Hepatocyte (in vitro differentiated cells): Measurements from ENCODE around the gene MYBPC3. TPM values are rescaled to one million over a fixed set of nuclear protein-coding genes. Genes with fewer than 3 reads are reported as not detected.

ENCODE experiments used
- DNase-seq: peaks from one replicate; pipeline ENCODE4 v3.0.0-alpha.2; 2016; ENCODE audit warnings: low spot score
- H2AFZ ChIP-seq: fragments of 200-600 bp; sonication (generic); 2 replicates; pipeline ENCODE4 v1.6.0; 2016; ENCODE audit warnings: antibody characterized with exemption, mild to moderate bottlenecking
- H3K27ac ChIP-seq: fragments of 200-600 bp; sonication (generic); 2 replicates; pipeline ENCODE4 v1.5.1; 2016; ENCODE audit warnings: mild to moderate bottlenecking
- H3K27me3 ChIP-seq: fragments of 200-600 bp; sonication (generic); 2 replicates; pipeline ENCODE4 v1.6.1; 2016
- H3K36me3 ChIP-seq: fragments of 200-600 bp; sonication (generic); replicated peaks from 2 replicates; pipeline ENCODE4 v1.5.1; 2016; ENCODE audit warnings: low read depth; ENCODE audit not compliant: insufficient read depth
- H3K4me1 ChIP-seq: fragments of 200-600 bp; sonication (generic); 2 replicates; pipeline ENCODE4 v1.5.1; 2016; ENCODE audit warnings: mild to moderate bottlenecking, moderate library complexity; ENCODE audit not compliant: insufficient read depth
- H3K4me2 ChIP-seq: fragments of 200-600 bp; sonication (generic); 2 replicates; pipeline ENCODE4 v1.6.0; 2016
- H3K4me3 ChIP-seq: fragments of 200-600 bp; sonication (generic); 2 replicates; pipeline ENCODE4 v1.5.1; 2016; ENCODE audit warnings: mild to moderate bottlenecking
- H3K79me2 ChIP-seq: fragments of 200-600 bp; sonication (generic); 2 replicates; pipeline ENCODE4 v1.6.0; 2017; ENCODE audit warnings: mild to moderate bottlenecking
- H3K9me2 ChIP-seq: fragments of 200-600 bp; sonication (generic); replicated peaks from 2 replicates; pipeline ENCODE4 v1.6.0; 2017; ENCODE audit warnings: mild to moderate bottlenecking; ENCODE audit not compliant: insufficient read depth
- H3K9me3 ChIP-seq: fragments of 200-600 bp; sonication (generic); 2 replicates; pipeline ENCODE4 v1.5.1; 2016; ENCODE audit warnings: low read depth, mild to moderate bottlenecking
- H4K20me1 ChIP-seq: fragments of 200-600 bp; sonication (generic); 2 replicates; pipeline ENCODE4 v1.6.0; 2016; ENCODE audit warnings: mild to moderate bottlenecking; ENCODE audit not compliant: insufficient read depth, poor library complexity, severe bottlenecking
- CTCF ChIP-seq: fragments of 200-600 bp; sonication (generic); IDR thresholded peaks from 2 replicates; pipeline ENCODE4 v1.5.1; 2016; ENCODE audit warnings: antibody characterized with exemption, mild to moderate bottlenecking; ENCODE audit not compliant: poor library complexity
- EZH2 ChIP-seq: fragments of 200-600 bp; sonication (generic); IDR thresholded peaks from 2 replicates; pipeline ENCODE4 v1.6.1; 2016; ENCODE audit warnings: antibody characterized with exemption, mild to moderate bottlenecking, borderline replicate concordance
- EZH2phosphoT487 ChIP-seq: fragments of 200-600 bp; sonication (generic); IDR thresholded peaks from one replicate; pipeline ENCODE4 v1.6.1; 2018; ENCODE audit warnings: antibody characterized with exemption, mild to moderate bottlenecking, low read depth, moderate library complexity; ENCODE audit not compliant: unreplicated experiment, severe bottlenecking
- WGBS: methylation state at CpG from one replicate; pipeline ENCODE4 v1.1.6; 2016; ENCODE audit warnings: low lambda C conversion rate; ENCODE audit errors: missing lambda C conversion rate; 5-methylcytosine and 5-hydroxymethylcytosine counted together
- polyA plus RNA-seq: library from polyadenylated mRNA; unstranded; fragments of >200 nt; fragmentation: Nextera tagmentation; extraction: Ambion mirVana; gene quantifications from 2 replicates; pipeline ENCODE4 v1.2.1, GENCODE V29; 2016
- total RNA-seq: library from RNA; depleted of rRNA; stranded (reverse); fragments of >200 nt; gene quantifications from 2 replicates; pipeline ENCODE4 v1.2.3, GENCODE V29; 2014

MYBPC3 gene
- total and polyA plus RNA-seq, 2 experiments from 2014 or later: 0.51 to 1.4 TPM

GRCh38 chr11:47353978-47354774 lies 1.7 kb upstream of the MYBPC3 start:
- H2AFZ ChIP-seq: peak overlapping the region; percentile 98

GRCh38 chr11:47351156-47352126 lies 1.1 kb downstream of the MYBPC3 start:
- WGBS: 85% methylated on average over 29 of the region's 29 CpGs
- Histone ChIP-seq H3K4me3 (no peak overlapping the region), H4K20me1 (no peaks in the 10 kb centered on the region), H3K79me2 (no peaks in the 10 kb centered on the region), H3K27ac (no peak overlapping the region), H3K4me1 (no peaks in the 10 kb centered on the region), H3K9me3 (no peaks in the 10 kb centered on the region), H3K36me3 (no peaks in the 10 kb centered on the region), H3K4me2 (no peak overlapping the region), H3K9me2 (no peaks in the 10 kb centered on the region), H2AFZ (no peak overlapping the region), H3K27me3 (no peaks in the 10 kb centered on the region)
- TF ChIP-seq CTCF: no peak
- TF ChIP-seq EZH2phosphoT487: no peak
- TF ChIP-seq EZH2: no peak
- no peak for DNase-seq

More at GRCh38 chr11:47353978-47354774, 1.7 kb upstream of the MYBPC3 start:
- H3K9me3 ChIP-seq: no peaks in the 10 kb centered on the region
- 87% methylated on average over 15 of the region's 15 CpGs for WGBS
- no peak for TF ChIP-seq EZH2phosphoT487
- TF ChIP-seq CTCF: no peak
- TF ChIP-seq EZH2: no peak
- H3K9me2 ChIP-seq: no peaks in the 10 kb centered on the region
- no peak for DNase-seq
- H3K4me1 ChIP-seq: no peaks in the 10 kb centered on the region
- no peaks in the 10 kb centered on the region for H3K79me2 ChIP-seq
- H3K4me3 ChIP-seq: no peak overlapping the region
- no peaks in the 10 kb centered on the region for H4K20me1 ChIP-seq
- H3K27ac ChIP-seq: no peak overlapping the region
- H3K27me3 ChIP-seq: no peaks in the 10 kb centered on the region
- peak overlapping the region; percentile 95 for H3K4me2 ChIP-seq
- H3K36me3 ChIP-seq: no peaks in the 10 kb centered on the region

GRCh38 chr11:47350315-47350714 lies 2.2 kb downstream of the MYBPC3 start:
- no peaks in the 10 kb centered on the region for H3K9me2 ChIP-seq
- no peak for TF ChIP-seq EZH2
- TF ChIP-seq EZH2phosphoT487: no peak
- TF ChIP-seq CTCF: no peak
- no peak for DNase-seq
- no peaks in the 10 kb centered on the region for H3K9me3 ChIP-seq
- no peaks in the 10 kb centered on the region for H3K4me1 ChIP-seq
- H3K79me2 ChIP-seq: no peaks in the 10 kb centered on the region
- H3K36me3 ChIP-seq: no peaks in the 10 kb centered on the region
- WGBS: 89% methylated on average over 9 of the region's 9 CpGs
- H3K4me3 ChIP-seq: no peak overlapping the region
- no peak overlapping the region for H2AFZ ChIP-seq
- no peak overlapping the region for H3K27ac ChIP-seq
- no peak overlapping the region for H3K4me2 ChIP-seq
- H4K20me1 ChIP-seq: no peaks in the 10 kb centered on the region
- no peaks in the 10 kb centered on the region for H3K27me3 ChIP-seq
